ENCODE results near the gene TAS2R13. TPM values are rescaled to one million over a fixed set of nuclear protein-coding genes. Genes with fewer than 3 reads are reported as not detected.

Gene TAS2R13
- total and polyA plus RNA-seq, 2 donors = 0.05 to 0.52 TPM

- WGBS = 81% methylated on average over 1 of the region's 1 CpG
- H3K36me3 ChIP-seq (ENCODE audit: control insufficient read depth in 2 of 2, insufficient read depth in 2 of 2, low read length in 1 of 2) = no peaks in the 10 kb centered on the region
These were observed 27.1 kb upstream of the TAS2R13 start for GRCh38 chr12:10936506-10936905.

DNA sequence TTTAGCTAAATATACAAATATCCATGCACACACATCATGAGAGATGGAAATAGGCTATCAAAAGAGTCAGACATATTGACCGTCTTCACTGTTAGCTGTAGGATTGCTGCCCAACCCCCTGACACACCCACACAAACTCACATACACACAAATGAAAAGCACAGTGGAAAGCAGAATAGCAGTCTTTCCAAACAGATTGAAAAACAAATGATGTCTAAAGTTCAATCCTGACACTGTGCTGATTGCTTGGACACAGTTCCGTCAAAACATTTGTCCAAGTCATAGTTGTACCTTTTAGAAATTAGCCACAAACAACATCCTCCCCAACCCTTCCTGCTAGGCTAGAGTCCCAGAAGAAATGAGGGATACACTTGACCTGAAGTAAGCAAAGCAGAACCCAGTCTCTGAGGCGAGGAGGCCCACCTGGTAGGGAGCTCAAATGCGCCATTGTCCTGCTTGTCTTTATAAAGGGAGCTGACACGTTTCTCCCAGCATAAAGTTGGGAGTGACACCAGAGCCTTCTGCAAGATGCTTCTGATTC, 19.5 kb upstream of the TAS2R13 start, which contains the start of gene PRH2:
Gene PRH2 (plus strand): TSS at position 491 of the 541 bp plus-strand sequence. CDS start 38 bp downstream, at position 529.
- Histone ChIP-seq H3K27me3 (ENCODE audit: control insufficient read depth in 2 of 2, insufficient read depth in 1 of 2, low read length in 1 of 2) (no peaks in the 10 kb centered on the region), H3K4me3 (ENCODE audit: low read length in 2 of 2) (no peak within 1 kb of the TSS), H3K27ac (ENCODE audit: low read depth in 1 of 2, low read length in 1 of 2) (no peak within 1 kb of the TSS), H3K36me3 (ENCODE audit: control insufficient read depth in 2 of 2, insufficient read depth in 2 of 2, low read length in 1 of 2) (no peaks in the 10 kb centered on the region), H3K4me1 (ENCODE audit: control insufficient read depth in 2 of 2, insufficient read depth in 2 of 2, low read length in 2 of 2) (no peaks in the 10 kb centered on the region), H3K9me3 (ENCODE audit: control insufficient read depth in 2 of 2, insufficient read depth in 1 of 2, low read length in 1 of 2) (no peaks in the 10 kb centered on the region)
- WGBS = 97% methylated on average over 5 of the region's 5 CpGs
- no peak for DNase-seq (ENCODE audit: low read depth in 6 of 9, low spot score in 9 of 9)

More at GRCh38 chr12:10936506-10936905, 27.1 kb upstream of the TAS2R13 start:
- Histone ChIP-seq H3K27me3 (ENCODE audit: control insufficient read depth in 2 of 2, insufficient read depth in 1 of 2, low read length in 1 of 2) (no peaks in the 10 kb centered on the region), H3K4me3 (ENCODE audit: low read length in 2 of 2) (no peak overlapping the region), H3K27ac (ENCODE audit: low read depth in 1 of 2, low read length in 1 of 2) (no peak overlapping the region), H3K9me3 (ENCODE audit: control insufficient read depth in 2 of 2, insufficient read depth in 1 of 2, low read length in 1 of 2) (no peaks in the 10 kb centered on the region), H3K4me1 (ENCODE audit: control insufficient read depth in 2 of 2, insufficient read depth in 2 of 2, low read length in 2 of 2) (no peaks in the 10 kb centered on the region)
- DNase-seq (ENCODE audit: low read depth in 6 of 9, low spot score in 9 of 9) = no peak

DNA sequence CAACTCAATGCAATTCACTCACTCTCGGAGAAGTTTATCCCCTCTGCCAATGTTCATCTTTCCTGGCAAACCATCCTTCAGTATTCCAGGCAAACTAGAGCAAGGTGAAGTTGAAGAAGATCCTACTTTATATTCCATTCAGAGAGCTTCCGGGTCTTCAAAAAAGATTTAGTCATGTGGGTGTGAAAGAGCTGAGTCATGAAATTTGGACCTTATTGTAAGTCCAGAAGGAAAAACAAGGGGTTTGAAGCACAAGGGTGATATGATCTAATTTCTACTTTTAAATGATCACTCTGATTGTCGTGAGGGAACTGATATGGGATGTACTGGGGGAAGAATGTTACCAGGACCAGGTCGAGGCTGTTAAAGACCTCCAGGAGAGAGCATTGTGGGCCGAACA, 16.9 kb upstream of the TAS2R13 start:
- Histone ChIP-seq H3K27ac (ENCODE audit: low read depth in 1 of 2, low read length in 1 of 2) (no peak overlapping the region), H3K4me3 (ENCODE audit: low read length in 2 of 2) (no peak overlapping the region), H3K36me3 (ENCODE audit: control insufficient read depth in 2 of 2, insufficient read depth in 2 of 2, low read length in 1 of 2) (no peaks in the 10 kb centered on the region), H3K4me1 (ENCODE audit: control insufficient read depth in 2 of 2, insufficient read depth in 2 of 2, low read length in 2 of 2) (no peaks in the 10 kb centered on the region), H3K27me3 (ENCODE audit: control insufficient read depth in 2 of 2, insufficient read depth in 1 of 2, low read length in 1 of 2) (no peaks in the 10 kb centered on the region), H3K9me3 (ENCODE audit: control insufficient read depth in 2 of 2, insufficient read depth in 1 of 2, low read length in 1 of 2) (no peaks in the 10 kb centered on the region)
- WGBS = 87% methylated on average over 5 of the region's 5 CpGs
- DNase-seq (ENCODE audit: low read depth in 6 of 9, low spot score in 9 of 9) = no peak

DNA sequence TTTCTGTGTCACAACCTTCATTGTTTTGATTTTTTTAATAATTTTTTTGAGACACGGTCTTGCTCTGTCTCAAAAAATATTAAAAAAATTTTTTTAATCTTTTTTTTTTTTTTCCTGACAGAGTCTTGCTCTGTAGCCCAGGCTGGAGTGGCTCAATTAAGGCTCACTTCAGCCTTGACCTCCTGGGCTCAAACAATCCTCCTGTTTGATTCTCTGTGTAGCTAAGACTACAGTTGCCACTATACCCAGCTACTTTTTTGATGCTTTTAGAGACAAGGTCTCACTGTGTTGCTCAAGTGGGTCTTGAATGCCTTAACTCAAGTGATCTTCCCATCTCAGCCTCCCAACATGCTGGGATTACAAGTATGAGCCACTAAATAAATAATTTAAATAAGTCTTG, 10.4 kb upstream of the TAS2R13 start:
- Histone ChIP-seq H3K36me3 (ENCODE audit: control insufficient read depth in 2 of 2, insufficient read depth in 2 of 2, low read length in 1 of 2) (no peaks in the 10 kb centered on the region), H3K4me1 (ENCODE audit: control insufficient read depth in 2 of 2, insufficient read depth in 2 of 2, low read length in 2 of 2) (no peaks in the 10 kb centered on the region), H3K27ac (ENCODE audit: low read depth in 1 of 2, low read length in 1 of 2) (no peak overlapping the region), H3K9me3 (ENCODE audit: control insufficient read depth in 2 of 2, insufficient read depth in 1 of 2, low read length in 1 of 2) (no peaks in the 10 kb centered on the region), H3K27me3 (ENCODE audit: control insufficient read depth in 2 of 2, insufficient read depth in 1 of 2, low read length in 1 of 2) (no peaks in the 10 kb centered on the region), H3K4me3 (ENCODE audit: low read length in 2 of 2) (no peak overlapping the region)
- WGBS = 99% methylated on average over 1 of the region's 1 CpG
- no peak for DNase-seq (ENCODE audit: low read depth in 6 of 9, low spot score in 9 of 9)

- DNase-seq (ENCODE audit: low read depth in 6 of 9, low spot score in 9 of 9) = no peak
- WGBS = over 99% methylated on average over 8 of the region's 8 CpGs
These were observed 1.0 kb upstream of the TAS2R13 start for GRCh38 chr12:10910380-10910779.

GRCh38 chr12:10904686-10905085, 4.7 kb downstream of the TAS2R13 start:
- 96% methylated on average over 4 of the region's 4 CpGs for WGBS
- Histone ChIP-seq H3K36me3 (ENCODE audit: control insufficient read depth in 2 of 2, insufficient read depth in 2 of 2, low read length in 1 of 2) (no peaks in the 10 kb centered on the region), H3K4me1 (ENCODE audit: control insufficient read depth in 2 of 2, insufficient read depth in 2 of 2, low read length in 2 of 2) (no peaks in the 10 kb centered on the region), H3K27ac (ENCODE audit: low read depth in 1 of 2, low read length in 1 of 2) (no peak overlapping the region), H3K27me3 (ENCODE audit: control insufficient read depth in 2 of 2, insufficient read depth in 1 of 2, low read length in 1 of 2) (no peaks in the 10 kb centered on the region), H3K9me3 (ENCODE audit: control insufficient read depth in 2 of 2, insufficient read depth in 1 of 2, low read length in 1 of 2) (peaks cover 0 to 10% of the 10 kb centered on the region in 2 donors), H3K4me3 (ENCODE audit: low read length in 2 of 2) (no peak overlapping the region)
- DNase-seq (ENCODE audit: low read depth in 6 of 9, low spot score in 9 of 9) = no peak

More at GRCh38 chr12:10910380-10910779, 1.0 kb upstream of the TAS2R13 start:
- H3K9me3 ChIP-seq (ENCODE audit: control insufficient read depth in 2 of 2, insufficient read depth in 1 of 2, low read length in 1 of 2) = peaks cover 0 to 1% of the 10 kb centered on the region in 2 donors
- no peaks in the 10 kb centered on the region for H3K4me1 ChIP-seq (ENCODE audit: control insufficient read depth in 2 of 2, insufficient read depth in 2 of 2, low read length in 2 of 2)
- no peak overlapping the region for H3K27ac ChIP-seq (ENCODE audit: low read depth in 1 of 2, low read length in 1 of 2)
- H3K4me3 ChIP-seq (ENCODE audit: low read length in 2 of 2) = no peak overlapping the region
- no peaks in the 10 kb centered on the region for H3K36me3 ChIP-seq (ENCODE audit: control insufficient read depth in 2 of 2, insufficient read depth in 2 of 2, low read length in 1 of 2)
- H3K27me3 ChIP-seq (ENCODE audit: control insufficient read depth in 2 of 2, insufficient read depth in 1 of 2, low read length in 1 of 2) = no peaks in the 10 kb centered on the region

- DNase-seq (ENCODE audit: low read depth in 6 of 9, low spot score in 9 of 9) = no peak
- Histone ChIP-seq H3K27ac (ENCODE audit: low read depth in 1 of 2, low read length in 1 of 2) (no peak overlapping the region), H3K27me3 (ENCODE audit: control insufficient read depth in 2 of 2, insufficient read depth in 1 of 2, low read length in 1 of 2) (no peaks in the 10 kb centered on the region), H3K36me3 (ENCODE audit: control insufficient read depth in 2 of 2, insufficient read depth in 2 of 2, low read length in 1 of 2) (no peaks in the 10 kb centered on the region), H3K9me3 (ENCODE audit: control insufficient read depth in 2 of 2, insufficient read depth in 1 of 2, low read length in 1 of 2) (peaks cover 0 to 10% of the 10 kb centered on the region in 2 donors), H3K4me1 (ENCODE audit: control insufficient read depth in 2 of 2, insufficient read depth in 2 of 2, low read length in 2 of 2) (no peaks in the 10 kb centered on the region), H3K4me3 (ENCODE audit: low read length in 2 of 2) (no peak overlapping the region)
- 99% methylated on average over 1 of the region's 1 CpG for WGBS
These were observed 7.9 kb downstream of the TAS2R13 start for GRCh38 chr12:10901427-10901826.

- no peak for DNase-seq (ENCODE audit: low read depth in 6 of 9, low spot score in 9 of 9)
- no peaks in the 10 kb centered on the region for H3K36me3 ChIP-seq (ENCODE audit: control insufficient read depth in 2 of 2, insufficient read depth in 2 of 2, low read length in 1 of 2)
- no peak overlapping the region for H3K27ac ChIP-seq (ENCODE audit: low read depth in 1 of 2, low read length in 1 of 2)
- peaks cover 0 to 10% of the 10 kb centered on the region in 2 donors for H3K9me3 ChIP-seq (ENCODE audit: control insufficient read depth in 2 of 2, insufficient read depth in 1 of 2, low read length in 1 of 2)
- WGBS = 96% methylated on average over 1 of the region's 1 CpG
- no peaks in the 10 kb centered on the region for H3K4me1 ChIP-seq (ENCODE audit: control insufficient read depth in 2 of 2, insufficient read depth in 2 of 2, low read length in 2 of 2)
- H3K4me3 ChIP-seq (ENCODE audit: low read length in 2 of 2) = no peak overlapping the region
- H3K27me3 ChIP-seq (ENCODE audit: control insufficient read depth in 2 of 2, insufficient read depth in 1 of 2, low read length in 1 of 2) = no peaks in the 10 kb centered on the region
These were observed 8.4 kb downstream of the TAS2R13 start for GRCh38 chr12:10900972-10901371.

- Histone ChIP-seq H3K36me3 (ENCODE audit: control insufficient read depth in 2 of 2, insufficient read depth in 2 of 2, low read length in 1 of 2) (no peaks in the 10 kb centered on the region), H3K27ac (ENCODE audit: low read depth in 1 of 2, low read length in 1 of 2) (no peak overlapping the region), H3K9me3 (ENCODE audit: control insufficient read depth in 2 of 2, insufficient read depth in 1 of 2, low read length in 1 of 2) (peaks cover 0 to 10% of the 10 kb centered on the region in 2 donors), H3K27me3 (ENCODE audit: control insufficient read depth in 2 of 2, insufficient read depth in 1 of 2, low read length in 1 of 2) (no peaks in the 10 kb centered on the region), H3K4me3 (ENCODE audit: low read length in 2 of 2) (no peak overlapping the region), H3K4me1 (ENCODE audit: control insufficient read depth in 2 of 2, insufficient read depth in 2 of 2, low read length in 2 of 2) (no peaks in the 10 kb centered on the region)
- DNase-seq (ENCODE audit: low read depth in 6 of 9, low spot score in 9 of 9) = no peak
- 100% methylated on average over 1 of the region's 1 CpG for WGBS
These were observed 8.8 kb downstream of the TAS2R13 start for GRCh38 chr12:10900530-10900929.
